HL-60/S4 treated with retinoic acid at 250 ng/mL for 4 days and 3 days (cell line): ENCODE data around the gene BRF1.
"Not testable (repeated sequence)": the region's sequence is repeated elsewhere in the genome, so short reads cannot be mapped to it uniquely, and the experiment has no call there.

Experiments
- in situ Hi-C: fragments of 300-500 bp; cut with MboI; formaldehyde crosslinking; loops from 2 replicates; pipeline ENCODE4 v1.7.0; 2022; ENCODE audit warnings: low sequenced_read_pairs

BRF1 gene

DNA sequence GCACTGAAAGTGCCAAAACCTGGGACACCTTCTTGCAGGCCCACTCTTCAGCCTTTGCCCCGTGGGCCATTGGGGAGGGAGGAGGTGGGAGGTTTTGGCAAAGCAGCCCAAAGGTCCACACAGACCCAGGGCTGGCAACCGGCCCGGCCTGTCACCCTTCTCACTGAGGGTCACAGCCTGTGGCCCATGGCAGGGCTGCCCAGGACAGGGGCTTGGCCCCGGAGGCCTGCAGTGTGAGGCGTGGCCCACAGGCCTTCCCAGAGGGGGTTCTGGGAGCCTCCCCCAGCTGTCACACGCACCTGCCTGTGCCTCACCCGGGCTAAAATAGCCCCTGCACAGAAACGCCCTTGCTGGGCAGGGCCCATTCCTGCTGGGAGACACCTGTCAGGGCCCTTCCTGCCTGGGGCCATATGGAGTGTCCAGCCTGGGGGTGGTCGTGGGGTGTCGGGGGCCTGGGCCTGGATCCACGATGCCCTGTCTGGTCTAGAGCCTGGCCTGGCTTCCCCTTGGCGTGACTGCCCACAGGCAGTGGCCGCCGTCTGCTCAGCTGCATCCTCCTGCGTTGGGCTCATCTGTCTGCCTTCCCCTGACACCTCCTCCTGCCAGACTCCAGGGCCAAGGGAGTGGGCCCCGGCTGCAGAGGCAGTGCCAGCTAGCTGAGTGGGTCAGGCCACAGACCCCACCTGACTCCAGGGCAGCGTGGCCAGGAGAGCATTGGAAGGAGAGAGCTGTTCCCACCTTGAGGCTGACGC, 33.0 kb upstream of the BRF1 start:
- in situ Hi-C loops = no loop called here

DNA sequence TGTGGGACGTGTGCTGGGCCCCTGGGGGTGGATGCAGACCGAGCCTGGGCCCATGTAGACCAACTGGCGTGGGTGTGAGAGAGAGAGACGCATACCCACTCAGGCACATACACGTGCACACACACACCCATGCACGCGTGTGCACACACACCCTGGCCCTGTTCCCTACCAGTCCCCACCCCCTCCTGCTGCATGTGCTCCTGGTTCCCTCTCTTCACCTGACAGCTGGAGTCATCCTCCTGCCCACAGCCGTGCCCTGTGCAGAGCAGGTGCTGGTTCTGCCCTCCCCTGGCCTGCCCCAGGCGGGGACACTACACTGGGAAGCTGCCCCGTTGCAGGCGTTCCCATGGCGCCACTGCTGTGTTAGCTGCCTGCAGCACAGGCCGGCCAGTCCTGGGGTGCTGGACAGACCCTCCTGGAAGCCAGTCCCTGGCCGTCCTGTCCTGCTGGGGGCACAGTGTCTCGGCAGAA, 32.3 kb upstream of the BRF1 start:
- in situ Hi-C loops = no loop called here

DNA sequence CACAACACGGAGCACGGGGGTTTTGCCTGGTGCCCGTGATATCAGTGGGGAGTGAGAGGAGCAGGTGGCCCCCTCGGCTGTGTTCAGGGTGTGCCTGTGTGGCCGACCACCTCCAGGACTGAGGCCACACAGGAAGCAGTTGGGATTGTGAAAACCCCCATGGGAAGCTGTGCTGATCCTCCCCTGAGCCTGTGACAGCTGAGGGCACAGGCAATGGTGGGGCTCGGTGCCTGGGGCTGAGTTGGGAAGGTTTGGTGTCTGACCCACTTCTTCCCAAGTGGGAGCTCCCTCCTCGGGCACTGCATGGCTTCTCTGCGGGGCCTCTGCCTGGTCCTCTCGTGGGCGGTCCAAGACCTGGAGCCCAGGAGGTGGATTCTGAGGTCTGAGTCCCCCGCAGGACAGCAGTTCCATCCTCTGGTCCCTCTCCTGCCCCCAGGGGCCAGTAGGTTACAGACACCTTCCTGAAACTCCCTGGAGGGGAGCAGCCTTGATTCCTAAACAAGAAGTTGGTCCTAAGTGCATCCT, 31.6 kb upstream of the BRF1 start:
- in situ Hi-C loops = no loop called here

DNA sequence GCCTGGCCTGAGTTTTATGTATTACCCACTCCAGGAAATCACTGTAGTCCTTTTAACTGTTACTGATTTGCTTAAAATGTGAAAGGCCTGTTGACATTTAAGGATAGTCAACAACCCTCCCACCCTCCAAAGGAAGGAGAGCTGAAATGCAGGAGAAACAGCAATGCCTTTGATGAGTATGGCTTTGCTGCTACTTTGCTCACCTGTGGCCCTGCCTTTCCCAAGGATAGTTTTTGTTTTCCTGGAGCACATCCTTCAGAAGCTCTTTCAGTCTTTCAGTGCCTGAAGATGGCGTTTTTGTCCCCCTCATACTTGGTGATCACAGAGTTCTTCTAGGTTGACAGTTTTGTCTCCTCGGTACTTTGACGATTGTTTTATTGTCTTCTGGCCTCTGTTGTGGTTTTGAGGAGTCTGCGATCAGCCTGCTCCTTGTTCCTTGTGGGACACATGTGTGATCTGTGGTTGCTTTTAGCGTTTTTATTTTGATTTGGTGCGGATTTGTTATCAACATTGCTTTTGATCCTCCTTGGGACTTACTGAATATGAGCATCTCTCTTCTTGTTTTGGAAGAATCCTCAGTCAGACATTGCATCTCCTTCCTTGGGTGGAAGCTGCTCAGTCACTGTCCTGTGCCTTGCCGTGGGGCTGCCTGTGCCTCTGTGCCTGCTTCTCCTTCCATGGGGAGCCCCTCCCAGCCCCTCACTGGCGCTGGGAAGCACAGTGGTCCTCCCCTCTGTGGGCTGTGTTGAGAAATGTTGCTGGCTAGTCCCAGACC, 31.0 kb upstream of the BRF1 start:
- in situ Hi-C loops = no loop called here

DNA sequence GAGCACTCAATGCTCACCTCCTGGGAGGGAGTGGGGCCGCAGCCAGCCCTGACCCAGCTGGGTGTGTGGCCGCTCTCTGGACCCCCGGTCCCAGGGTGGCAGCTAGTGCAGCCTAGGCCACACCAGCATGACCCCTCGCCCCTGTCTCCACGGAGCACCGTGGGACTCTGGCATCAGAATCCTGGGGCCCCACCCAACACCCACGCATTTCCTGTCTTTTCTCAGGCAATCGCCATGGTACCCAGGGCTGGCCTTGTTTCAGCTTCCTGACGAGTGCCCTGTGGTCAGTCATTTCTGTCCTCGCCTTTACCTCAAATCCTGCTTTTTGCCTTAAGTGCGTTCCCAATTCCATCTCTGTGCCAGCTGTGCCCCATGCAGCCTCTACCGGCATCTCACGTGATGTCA, 29.7 kb upstream of the BRF1 start:
- in situ Hi-C loops = no loop called here

DNA sequence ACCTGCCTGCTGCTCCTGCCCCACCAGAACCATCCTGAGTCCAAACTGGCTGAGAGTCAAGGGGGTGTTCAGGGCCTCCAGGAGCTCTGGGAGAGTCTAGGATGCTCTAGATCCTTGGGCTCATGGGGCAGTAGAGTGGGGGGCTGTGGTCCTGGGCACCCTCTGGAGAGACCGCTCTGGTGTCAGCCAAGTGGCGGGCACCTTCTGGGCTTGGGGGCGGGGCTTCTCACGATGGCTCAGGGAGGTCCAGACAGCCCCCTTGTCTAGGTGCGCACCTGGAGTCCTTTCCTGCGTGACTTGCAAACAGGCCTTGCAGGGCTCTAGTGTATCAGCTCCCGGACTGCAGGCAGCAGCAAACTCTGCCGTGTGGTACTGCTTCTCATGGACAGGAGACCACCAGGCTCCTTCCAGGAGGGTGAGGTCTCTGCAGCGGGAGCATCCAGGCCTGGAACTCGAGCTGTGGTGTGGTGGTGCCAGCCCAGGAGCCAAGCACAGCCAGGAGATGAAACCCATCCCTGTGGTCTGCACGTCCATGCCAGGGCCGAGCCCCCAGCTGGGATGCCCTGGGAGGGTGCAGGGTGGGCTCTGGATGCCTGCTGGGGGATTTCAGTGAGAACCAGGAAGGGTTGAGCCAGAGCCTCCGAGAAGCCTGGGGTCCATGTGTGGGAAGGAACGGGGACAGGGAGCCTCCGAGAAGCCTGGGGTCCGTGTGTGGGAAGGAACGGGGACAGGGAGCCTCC, 28.8 kb upstream of the BRF1 start:
- in situ Hi-C loops = no loop called here

DNA sequence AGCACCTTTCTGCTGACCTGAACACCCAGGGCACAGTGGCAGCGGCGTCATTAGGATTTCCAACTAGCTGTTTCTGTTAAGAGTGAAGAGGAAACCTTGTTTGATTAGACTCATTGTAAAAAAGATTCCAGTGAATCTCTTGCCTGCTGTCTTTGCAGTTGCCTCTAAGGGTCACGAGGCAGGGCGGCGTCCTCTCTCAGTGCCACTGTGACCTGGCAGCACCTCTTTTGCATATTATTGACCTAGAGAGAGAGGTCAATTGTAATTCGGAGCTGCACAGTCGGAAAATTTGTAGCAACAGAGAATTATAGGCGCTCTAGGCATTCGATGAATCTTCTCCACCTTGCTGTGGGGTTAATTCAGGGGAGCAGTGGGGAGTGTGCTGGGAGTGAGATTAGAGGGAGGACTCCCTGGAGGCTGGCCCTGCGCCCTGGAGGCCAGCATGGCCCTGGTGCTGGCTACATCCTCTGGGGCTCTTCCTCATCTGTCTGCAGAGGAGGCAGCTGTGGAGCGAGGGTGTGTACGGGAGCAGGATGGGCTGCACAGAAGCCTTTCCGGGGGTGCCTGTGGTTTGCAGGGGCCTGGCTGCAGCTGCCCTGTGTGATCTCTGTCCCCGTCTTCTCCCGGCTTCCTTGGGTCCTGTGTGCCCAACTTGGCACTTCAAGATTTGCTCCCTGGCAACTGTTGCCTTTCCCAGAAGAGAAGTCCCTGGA, 28.0 kb upstream of the BRF1 start:
- in situ Hi-C loops = no loop called here

DNA sequence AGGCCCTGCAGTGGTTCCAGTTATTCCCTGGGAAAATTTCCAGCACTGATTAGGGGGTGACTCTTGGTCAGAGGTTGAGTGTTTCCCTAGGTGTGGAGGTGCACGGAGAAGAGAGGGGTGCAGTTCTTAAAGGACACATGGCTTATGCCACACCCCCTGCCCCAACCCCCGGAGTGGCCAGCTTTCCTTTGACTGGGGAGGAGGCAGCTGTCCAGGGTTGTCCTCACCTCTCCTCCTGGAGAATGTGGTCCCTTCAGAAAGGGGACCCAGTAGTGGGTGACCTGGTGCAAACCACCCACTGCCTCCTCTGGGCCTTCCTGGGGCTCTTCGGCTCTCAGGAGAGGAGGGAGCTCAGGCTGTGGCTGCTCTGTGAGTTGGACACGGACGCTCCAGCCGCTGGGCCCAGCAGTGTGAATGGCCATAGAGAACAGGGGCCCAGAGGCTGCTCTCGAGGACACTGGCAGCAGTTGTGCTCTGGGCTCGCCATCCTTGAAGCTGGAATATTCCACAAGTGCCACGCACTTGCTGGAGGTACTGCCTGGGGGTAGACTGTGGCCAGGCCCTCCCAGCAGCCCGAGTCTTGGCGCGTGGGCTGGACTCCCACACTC, 27.4 kb upstream of the BRF1 start:
- in situ Hi-C loops = no loop called here

DNA sequence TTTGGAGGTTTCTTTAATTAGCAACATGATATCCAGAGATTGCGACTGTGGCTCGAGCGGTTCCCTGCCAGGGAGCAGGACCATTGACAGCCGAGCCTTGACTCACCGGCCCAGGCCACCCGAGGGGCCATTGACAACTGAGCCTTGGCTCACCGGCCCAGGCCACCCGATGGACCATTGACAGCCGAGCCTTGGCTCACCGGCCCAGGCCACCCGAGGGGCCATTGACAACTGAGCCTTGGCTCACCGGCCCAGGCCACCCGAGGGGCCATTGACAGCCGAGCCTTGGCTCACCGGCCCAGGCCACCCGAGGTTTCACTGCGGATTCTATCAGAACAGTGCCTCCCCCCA, 26.9 kb upstream of the BRF1 start:
- in situ Hi-C loops = not testable (repeated sequence)

DNA sequence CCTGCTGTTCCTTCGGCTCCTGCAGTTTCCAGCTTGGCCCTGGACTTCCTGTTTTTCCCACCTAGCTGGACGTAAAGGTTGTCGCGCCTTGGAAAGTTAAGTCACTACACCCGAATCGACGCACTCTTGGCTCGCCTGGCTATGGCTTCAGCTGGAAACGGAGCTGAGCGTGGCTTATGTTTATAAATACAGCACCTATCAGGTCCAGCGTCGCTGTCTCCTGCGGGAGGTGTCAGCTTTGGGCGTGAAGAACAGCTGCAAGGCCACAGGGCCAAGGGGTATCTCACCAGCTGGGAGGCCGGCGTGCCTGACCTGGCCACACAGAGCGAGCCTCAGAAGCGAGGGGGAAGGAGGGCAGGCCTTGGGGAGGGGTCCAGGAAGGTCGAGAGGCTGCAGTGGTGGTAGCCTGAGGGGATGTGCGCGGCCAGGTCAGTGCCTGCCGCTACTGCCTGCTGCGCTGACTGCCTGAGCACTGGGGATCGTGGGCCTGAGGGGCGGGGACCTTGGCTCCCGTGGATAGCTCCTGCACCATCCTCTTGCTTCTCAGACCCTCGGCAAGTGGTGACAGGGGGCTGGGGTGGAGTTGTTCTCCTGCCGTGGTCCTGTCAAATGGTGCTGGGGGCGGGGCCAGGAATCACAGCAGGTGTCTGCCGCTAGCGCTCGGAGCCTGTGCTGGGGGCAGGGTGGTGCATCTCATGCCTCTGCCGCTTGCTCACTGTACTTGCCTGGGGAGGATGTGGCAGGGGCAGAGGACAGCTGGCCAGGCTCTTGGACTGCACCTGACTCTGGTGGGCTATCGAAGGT, 26.3 kb upstream of the BRF1 start:
- in situ Hi-C loops = no loop called here

DNA sequence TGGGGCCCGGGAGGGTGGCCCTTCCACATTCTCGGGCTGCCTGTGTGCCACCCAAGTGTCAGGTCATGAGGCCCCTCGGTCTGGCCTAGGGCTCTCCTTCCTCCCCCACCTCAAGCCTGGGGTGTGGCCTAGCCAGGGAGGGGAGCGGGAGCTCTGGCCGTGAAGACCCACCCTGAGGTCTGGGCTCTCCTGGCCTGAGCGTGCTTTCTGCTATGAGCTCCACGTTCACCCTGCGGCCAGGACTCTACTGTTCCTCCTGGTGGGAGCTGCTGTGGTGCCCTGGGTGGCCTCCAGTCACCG, 25.7 kb upstream of the BRF1 start:
- in situ Hi-C loops = no loop called here

DNA sequence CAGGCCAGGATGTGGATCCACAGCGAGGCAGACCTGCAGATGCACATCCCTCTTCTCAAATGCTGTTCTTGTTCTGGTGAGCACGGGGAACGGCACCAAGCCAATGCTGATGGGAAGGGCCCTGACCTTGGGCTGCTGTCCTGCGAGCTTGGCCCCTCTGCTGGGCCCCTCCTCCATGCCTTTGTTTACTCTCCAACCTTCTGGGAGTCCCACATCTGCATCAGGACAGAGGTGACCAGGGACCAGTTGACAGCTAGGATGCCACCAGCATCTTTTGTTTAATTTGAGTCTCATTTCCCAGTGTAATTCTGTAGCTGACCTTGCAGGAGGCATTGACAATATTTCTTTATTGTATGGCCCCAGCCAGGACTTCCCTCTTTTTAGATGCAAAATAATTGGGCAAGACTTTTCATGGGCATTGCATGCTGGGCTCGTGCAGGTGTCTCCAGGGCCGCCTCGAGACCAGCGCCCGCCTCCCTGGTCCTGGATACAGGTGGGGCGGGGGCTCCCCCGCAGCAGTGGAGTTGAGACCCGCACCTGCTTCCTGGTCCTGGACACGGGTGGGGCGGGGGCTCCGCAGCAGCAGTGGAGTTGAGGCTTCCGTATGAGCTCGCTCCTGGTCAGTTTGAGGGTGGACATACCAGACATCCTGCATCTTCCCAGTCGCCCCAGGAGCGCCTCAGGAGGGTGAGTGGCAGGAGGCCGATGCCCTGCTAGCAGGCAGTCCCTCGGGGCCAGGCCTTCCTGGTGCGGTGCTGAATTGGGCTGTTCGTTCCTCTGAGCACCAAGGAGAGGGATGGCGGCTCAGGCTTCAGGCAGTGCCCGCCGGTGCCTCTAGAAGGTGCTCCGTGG, 25.1 kb upstream of the BRF1 start:
- in situ Hi-C loops = no loop called here

DNA sequence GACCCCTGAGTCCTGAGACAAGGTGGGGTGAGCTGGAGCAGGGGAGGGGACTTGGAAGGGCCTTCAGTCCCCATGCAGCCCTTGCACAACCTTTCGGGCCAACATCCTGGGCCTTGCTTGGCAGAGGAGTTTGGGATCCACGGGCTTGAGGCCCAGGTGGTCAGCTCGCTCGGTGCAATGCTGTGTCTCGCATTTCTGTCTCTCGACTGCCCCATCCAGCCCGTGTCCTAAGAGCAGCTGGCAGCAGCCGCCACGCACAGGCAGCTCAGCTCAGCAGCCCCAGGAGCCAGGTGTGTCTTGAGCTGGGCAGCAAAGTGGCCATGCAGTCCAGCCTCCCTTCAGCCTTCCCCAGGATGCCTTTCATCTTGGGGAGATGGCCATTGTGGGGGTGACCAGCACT, 24.5 kb upstream of the BRF1 start:
- in situ Hi-C loops = no loop called here

DNA sequence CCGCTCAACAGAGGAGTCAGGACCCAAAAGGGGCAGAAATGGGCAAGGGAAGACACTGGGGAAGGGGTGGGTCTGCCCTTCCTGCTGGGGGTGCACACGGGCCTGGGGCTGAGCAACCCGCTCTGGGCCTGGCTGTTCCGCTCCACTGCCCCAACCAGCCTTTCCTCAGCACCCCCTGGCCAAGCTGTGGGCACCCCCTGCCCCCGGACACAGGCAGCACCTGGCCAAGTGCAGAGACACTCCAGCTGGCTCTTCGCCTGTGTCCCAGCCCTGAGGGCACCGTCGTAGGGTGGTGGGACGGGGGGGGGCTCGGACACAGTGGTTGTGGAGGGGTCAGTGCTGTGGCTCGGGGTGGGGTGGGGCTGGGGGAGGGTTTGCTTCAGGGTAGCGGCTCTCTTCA, 24.1 kb upstream of the BRF1 start:
- in situ Hi-C loops = no loop called here

DNA sequence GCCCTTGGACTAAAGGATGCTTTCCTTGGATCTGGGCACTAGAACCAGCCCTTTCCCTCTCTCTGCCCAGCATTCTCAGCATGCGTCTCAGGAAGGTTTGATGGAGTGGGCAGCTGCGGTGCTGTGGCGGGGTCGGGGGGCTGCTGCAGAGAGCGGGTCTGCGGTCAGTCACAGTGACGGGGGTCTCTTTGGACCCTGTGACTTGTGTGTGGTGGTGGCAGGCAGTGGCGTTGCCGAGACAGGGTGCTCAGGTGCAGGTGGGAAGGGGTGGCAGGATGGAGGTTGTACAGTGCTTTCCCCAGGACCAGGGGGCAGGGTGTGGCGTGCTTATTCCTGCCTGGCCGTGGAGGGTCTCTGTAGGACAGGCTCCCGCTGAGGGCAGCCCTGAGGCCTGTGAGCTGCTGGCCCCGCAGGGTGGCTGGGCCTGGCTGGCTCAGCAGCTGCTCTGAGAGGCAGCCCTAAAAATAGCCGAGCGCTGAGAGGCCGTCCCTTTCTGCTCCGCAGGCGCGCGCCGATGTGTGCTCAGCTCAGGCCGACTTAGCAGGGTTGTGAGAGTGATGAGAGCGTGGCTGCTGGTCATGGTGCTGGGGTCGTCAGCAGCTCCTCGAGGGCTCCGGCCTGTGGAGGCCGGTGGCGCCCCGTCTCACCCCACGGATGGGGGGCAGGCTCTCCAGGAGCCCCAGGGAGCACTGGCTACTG, 23.4 kb upstream of the BRF1 start:
- in situ Hi-C loops = no loop called here

DNA sequence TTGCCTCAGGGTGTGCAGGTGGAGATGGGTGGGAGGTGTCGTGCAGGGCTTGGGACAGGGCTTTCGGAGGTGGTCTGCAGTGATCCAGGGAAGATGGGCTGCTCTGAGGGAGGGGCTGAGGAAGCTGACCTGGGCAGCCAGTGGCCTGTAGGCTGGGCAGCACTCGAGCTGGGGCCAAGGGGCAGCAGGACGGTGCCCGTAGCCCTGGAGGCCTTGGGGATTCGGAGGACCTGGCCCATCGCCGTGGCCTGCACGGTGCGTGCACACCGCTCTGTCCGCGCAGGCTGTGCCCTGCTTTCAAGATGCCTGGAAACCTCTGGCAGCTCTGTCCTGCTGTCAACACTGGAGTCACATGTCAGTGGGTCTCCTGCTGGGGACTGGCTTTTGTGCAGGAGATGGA, 22.9 kb upstream of the BRF1 start:
- in situ Hi-C loops = no loop called here

DNA sequence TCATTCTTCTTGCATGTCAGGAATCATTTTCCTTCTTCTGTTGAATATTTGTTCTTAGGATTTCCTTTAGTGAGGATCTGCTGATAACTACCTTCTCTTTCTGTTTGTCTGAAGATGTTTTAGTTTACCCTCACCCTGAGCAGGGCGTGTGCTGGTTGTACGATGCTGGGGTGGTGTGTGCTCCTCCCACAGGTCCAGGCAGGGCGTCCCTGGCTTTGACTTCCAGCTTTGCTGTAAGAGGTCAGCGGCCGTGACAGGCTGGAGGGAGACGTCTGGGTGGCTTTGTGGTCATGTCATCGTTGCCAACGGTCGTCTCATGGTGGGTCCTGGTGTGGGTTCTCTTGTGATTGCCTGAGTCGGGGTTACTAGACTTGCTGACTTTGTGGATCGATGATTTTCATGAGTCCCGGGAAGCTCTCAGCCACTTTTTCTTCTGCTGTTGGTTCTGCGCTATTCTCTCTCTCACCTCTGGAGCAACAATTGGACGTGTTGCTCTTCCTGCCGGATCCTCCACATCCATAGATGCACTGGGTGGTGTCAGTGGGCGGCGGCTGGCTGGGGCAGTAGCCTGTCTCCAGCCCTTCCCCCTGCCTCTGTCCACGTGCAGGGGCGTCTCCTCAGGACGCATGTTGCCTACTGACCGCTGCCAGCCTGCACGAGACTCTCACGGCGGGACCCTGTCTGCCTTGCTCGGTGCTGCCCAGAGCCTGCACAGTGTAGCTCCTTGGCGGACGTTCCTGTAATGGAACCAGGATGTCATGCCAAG, 22.2 kb upstream of the BRF1 start:
- in situ Hi-C loops = no loop called here

DNA sequence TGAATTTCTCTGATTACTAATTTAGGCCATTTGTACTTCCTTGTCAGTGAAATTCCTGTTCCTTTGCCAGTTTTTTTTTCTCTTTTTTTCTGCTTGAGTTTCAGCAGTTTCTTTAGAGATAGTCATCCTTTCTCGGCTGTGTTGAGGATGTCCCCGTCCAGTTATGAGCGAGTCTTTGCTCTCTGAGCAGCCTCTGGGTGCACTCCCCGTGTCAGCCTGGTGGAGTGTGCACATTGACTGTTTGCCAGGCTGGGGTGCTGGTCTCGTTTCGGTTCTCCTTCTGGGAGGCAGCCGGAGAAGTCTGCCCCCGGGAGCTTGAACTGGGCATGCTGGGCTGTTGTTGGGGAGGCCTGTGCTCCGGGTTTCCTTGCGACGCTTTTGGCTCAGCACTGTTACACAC, 16.7 kb upstream of the BRF1 start:
- in situ Hi-C loops = no loop called here
